Osteoblast (primary cell): ENCODE data around the gene RYR2. TPM values are rescaled to one million over a fixed set of nuclear protein-coding genes. Genes with fewer than 3 reads are reported as not detected.

ENCODE experiments used
- DNase-seq: peaks from one replicate; pipeline ENCODE4 v3.0.0; 2011; ENCODE audit warnings: low spot score, mixed read lengths; ENCODE audit not compliant: insufficient read length; ENCODE audit errors: missing footprints
- H2AFZ ChIP-seq: 2 replicates; pipeline ENCODE4 v1.6.0; 2011; ENCODE audit warnings: mild to moderate bottlenecking, low read length
- H3K27ac ChIP-seq: 2 replicates; pipeline ENCODE4 v1.5.1; 2011; ENCODE audit warnings: mild to moderate bottlenecking, low read depth, low read length, moderate library complexity
- H3K27me3 ChIP-seq: 2 replicates; pipeline ENCODE4 v1.6.0; 2012; ENCODE audit warnings: mild to moderate bottlenecking, control low read depth, inconsistent platforms, low read length, moderate library complexity; ENCODE audit not compliant: insufficient read depth
- H3K36me3 ChIP-seq: 2 replicates; pipeline ENCODE4 v1.5.1; 2011; ENCODE audit warnings: mild to moderate bottlenecking, low read length, control low read depth, moderate library complexity; ENCODE audit not compliant: insufficient read depth
- H3K4me1 ChIP-seq: 2 replicates; pipeline ENCODE4 v1.5.1; 2011; ENCODE audit warnings: mild to moderate bottlenecking, low read length, control low read depth, moderate library complexity; ENCODE audit not compliant: insufficient read depth
- H3K4me2 ChIP-seq: 2 replicates; pipeline ENCODE4 v1.6.0; 2011; ENCODE audit warnings: mild to moderate bottlenecking, low read length; ENCODE audit not compliant: insufficient read depth
- H3K4me3 ChIP-seq: fragments of 200-600 bp; sonication (generic); 3 replicates; pipeline ENCODE4 v1.5.1; 2012; ENCODE audit warnings: mild to moderate bottlenecking, low read length, inconsistent platforms; ENCODE audit not compliant: insufficient read depth
- H3K79me2 ChIP-seq: 2 replicates; pipeline ENCODE4 v1.6.0; 2012; ENCODE audit warnings: mild to moderate bottlenecking, low read length, control low read depth, inconsistent platforms; ENCODE audit not compliant: insufficient read depth
- H3K9me3 ChIP-seq: 2 replicates; pipeline ENCODE4 v1.5.1; 2011; ENCODE audit warnings: low read depth, low read length, control low read depth
- H4K20me1 ChIP-seq: 2 replicates; pipeline ENCODE4 v1.6.0; 2012; ENCODE audit warnings: mild to moderate bottlenecking, low read length, control low read depth; ENCODE audit not compliant: insufficient read depth
- CTCF ChIP-seq: IDR thresholded peaks from 2 replicates; pipeline ENCODE4 v1.5.1; 2011; ENCODE audit warnings: mild to moderate bottlenecking, low read depth, low read length, moderate library complexity; ENCODE audit errors: extremely low read depth
- total RNA-seq: library from RNA; depleted of rRNA; stranded (reverse); fragments of >200 nt; gene quantifications from 2 replicates; pipeline ENCODE4 v1.2.3, GENCODE V29; 2012

RYR2 gene
- total RNA-seq, 1 donor = not detected

- no peak for DNase-seq
- H3K27me3 ChIP-seq = no peaks in the 10 kb centered on the region
- no peaks in the 10 kb centered on the region for H4K20me1 ChIP-seq
- no peaks in the 10 kb centered on the region for H3K79me2 ChIP-seq
- H3K9me3 ChIP-seq = no peaks in the 10 kb centered on the region
- no peak overlapping the region for H3K4me3 ChIP-seq
- H3K4me1 ChIP-seq = no peaks in the 10 kb centered on the region
- H3K36me3 ChIP-seq = no peaks in the 10 kb centered on the region
- no peak for TF ChIP-seq CTCF
- H3K27ac ChIP-seq = no peak overlapping the region
- H3K4me2 ChIP-seq = no peak overlapping the region
- H2AFZ ChIP-seq = no peak overlapping the region
These were observed 351.6 kb downstream of the RYR2 start for GRCh38 chr1:237393632-237394031.

GRCh38 chr1:237394281-237394680 lies 352.3 kb downstream of the RYR2 start:
- no peak for TF ChIP-seq CTCF

GRCh38 chr1:237396426-237396825 lies 354.4 kb downstream of the RYR2 start:
- no peaks in the 10 kb centered on the region for H3K9me3 ChIP-seq
- H3K4me1 ChIP-seq = no peaks in the 10 kb centered on the region
- H3K27me3 ChIP-seq = no peaks in the 10 kb centered on the region
- H3K36me3 ChIP-seq = no peaks in the 10 kb centered on the region
- H3K4me2 ChIP-seq = no peak overlapping the region
- H3K27ac ChIP-seq = no peak overlapping the region
- DNase-seq = no peak
- H2AFZ ChIP-seq = no peak overlapping the region
- H4K20me1 ChIP-seq = no peaks in the 10 kb centered on the region
- H3K4me3 ChIP-seq = no peak overlapping the region
- H3K79me2 ChIP-seq = no peaks in the 10 kb centered on the region
- no peak for TF ChIP-seq CTCF

More at GRCh38 chr1:237394281-237394680, 352.3 kb downstream of the RYR2 start:
- no peak overlapping the region for H3K27ac ChIP-seq
- H3K36me3 ChIP-seq = no peaks in the 10 kb centered on the region
- no peaks in the 10 kb centered on the region for H3K9me3 ChIP-seq
- no peaks in the 10 kb centered on the region for H3K27me3 ChIP-seq
- H3K79me2 ChIP-seq = no peaks in the 10 kb centered on the region
- H3K4me3 ChIP-seq = no peak overlapping the region
- no peaks in the 10 kb centered on the region for H3K4me1 ChIP-seq
- no peak for DNase-seq
- H2AFZ ChIP-seq = no peak overlapping the region
- H3K4me2 ChIP-seq = no peak overlapping the region
- H4K20me1 ChIP-seq = no peaks in the 10 kb centered on the region

GRCh38 chr1:237398751-237399150 lies 356.8 kb downstream of the RYR2 start:
- no peak for TF ChIP-seq CTCF
- Histone ChIP-seq H4K20me1 (no peaks in the 10 kb centered on the region), H3K79me2 (no peaks in the 10 kb centered on the region), H3K36me3 (no peaks in the 10 kb centered on the region), H3K4me3 (no peak overlapping the region), H3K27ac (no peak overlapping the region), H3K9me3 (no peaks in the 10 kb centered on the region), H3K4me2 (no peak overlapping the region), H3K27me3 (no peaks in the 10 kb centered on the region), H3K4me1 (no peaks in the 10 kb centered on the region), H2AFZ (no peak overlapping the region)
- DNase-seq = no peak
